ENCODE measurements around the gene COL4A5. TPM values are rescaled to one million over a fixed set of nuclear protein-coding genes. Genes with fewer than 3 reads are reported as not detected.

COL4A5 gene
- total and polyA plus RNA-seq, 8 donors: 5.5 to 160 (median 48.5) TPM

- no peaks in the 10 kb centered on the region for H3K4me1 ChIP-seq
- no peaks in the 10 kb centered on the region for H3K36me3 ChIP-seq
- DNase-seq: no peak
- no peaks in the 10 kb centered on the region for H3K9me3 ChIP-seq
- 69 to 90% (median 80%) methylated on average over 1 of the region's 1 CpG for WGBS, 5 donors
- H3K27ac ChIP-seq: no peak overlapping the region
- intact Hi-C loops (cut with DNase I; ENCODE audit: low total_unique reads): no loop called here
- H3K27me3 ChIP-seq: no peaks in the 10 kb centered on the region
- H3K4me3 ChIP-seq: no peak overlapping the region
- no peak for TF ChIP-seq CTCF (IDR thresholded peaks at IDR 0.05)
- TF ChIP-seq POLR2A (IDR thresholded peaks at IDR 0.05): no peak
- TF ChIP-seq POLR2AphosphoS5 (IDR thresholded peaks at IDR 0.05): no peak
- TF ChIP-seq EP300 (IDR thresholded peaks at IDR 0.05): no peak
Observed at GRCh38 chrX:108558217-108558616, 118.6 kb downstream of the COL4A5 start.

GRCh38 chrX:108573136-108573535 lies 133.5 kb downstream of the COL4A5 start:
- Histone ChIP-seq H3K27ac (no peak overlapping the region), H3K4me3 (no peak overlapping the region), H3K36me3 (no peaks in the 10 kb centered on the region), H3K27me3 (peaks cover 0 to 4% (median 0%) of the 10 kb centered on the region in 3 donors), H3K9me3 (no peaks in the 10 kb centered on the region), H3K4me1 (no peaks in the 10 kb centered on the region)
- no peak for TF ChIP-seq CTCF (IDR thresholded peaks at IDR 0.05)
- TF ChIP-seq POLR2AphosphoS5 (IDR thresholded peaks at IDR 0.05): no peak
- no peak for TF ChIP-seq POLR2A (IDR thresholded peaks at IDR 0.05)
- TF ChIP-seq EP300 (IDR thresholded peaks at IDR 0.05): no peak
- no peak for DNase-seq
- intact Hi-C loops (cut with DNase I; ENCODE audit: low total_unique reads): no loop called here

- intact Hi-C loops (cut with DNase I; ENCODE audit: low total_unique reads): no loop called here
- DNase-seq: peak in 1 of 2 donors; percentile 3
- no peak for TF ChIP-seq POLR2A (IDR thresholded peaks at IDR 0.05)
- no peak for TF ChIP-seq CTCF (IDR thresholded peaks at IDR 0.05)
- no peak for TF ChIP-seq EP300 (IDR thresholded peaks at IDR 0.05)
- TF ChIP-seq POLR2AphosphoS5 (IDR thresholded peaks at IDR 0.05): no peak
- Histone ChIP-seq H3K27ac (no peak overlapping the region), H3K27me3 (no peaks in the 10 kb centered on the region), H3K4me3 (no peak overlapping the region), H3K9me3 (no peaks in the 10 kb centered on the region), H3K4me1 (no peaks in the 10 kb centered on the region), H3K36me3 (no peaks in the 10 kb centered on the region)
- 48 to 67% (median 53%) methylated on average over 1 of the region's 1 CpG for WGBS, 5 donors
Observed at GRCh38 chrX:108582151-108582550, 142.5 kb downstream of the COL4A5 start.

- no peaks in the 10 kb centered on the region for H3K36me3 ChIP-seq
- DNase-seq: peak in 1 of 2 donors; percentile 11
- no peak overlapping the region for H3K27ac ChIP-seq
- no peaks in the 10 kb centered on the region for H3K4me1 ChIP-seq
- H3K9me3 ChIP-seq: no peaks in the 10 kb centered on the region
- TF ChIP-seq EP300 (IDR thresholded peaks at IDR 0.05): no peak
- no peak for TF ChIP-seq POLR2A (IDR thresholded peaks at IDR 0.05)
- no peak for TF ChIP-seq POLR2AphosphoS5 (IDR thresholded peaks at IDR 0.05)
- TF ChIP-seq CTCF (IDR thresholded peaks at IDR 0.05): no peak
- intact Hi-C loops (cut with DNase I; ENCODE audit: low total_unique reads): no loop called here
- no peak overlapping the region for H3K4me3 ChIP-seq
- 85 to 100% (median 90%) methylated on average over 2 of the region's 2 CpGs for WGBS, 5 donors
- no peaks in the 10 kb centered on the region for H3K27me3 ChIP-seq
Observed at GRCh38 chrX:108584617-108585211, 145.1 kb downstream of the COL4A5 start.

All from stomach (tissue), 9 donors.